CD4-positive, alpha-beta T cell treated with Interleukin-4 for 1 hour (primary cell): ENCODE data around the gene CCDC107.
"Not testable (repeated sequence)": the region's sequence is repeated elsewhere in the genome, so short reads cannot be mapped to it uniquely, and the experiment has no call there.

Experiments
- DNase-seq, 2 donors: peaks; one replicate each; pipeline ENCODE4 v3.0.0-alpha.2; 2020 to 2022

CCDC107 gene

DNA sequence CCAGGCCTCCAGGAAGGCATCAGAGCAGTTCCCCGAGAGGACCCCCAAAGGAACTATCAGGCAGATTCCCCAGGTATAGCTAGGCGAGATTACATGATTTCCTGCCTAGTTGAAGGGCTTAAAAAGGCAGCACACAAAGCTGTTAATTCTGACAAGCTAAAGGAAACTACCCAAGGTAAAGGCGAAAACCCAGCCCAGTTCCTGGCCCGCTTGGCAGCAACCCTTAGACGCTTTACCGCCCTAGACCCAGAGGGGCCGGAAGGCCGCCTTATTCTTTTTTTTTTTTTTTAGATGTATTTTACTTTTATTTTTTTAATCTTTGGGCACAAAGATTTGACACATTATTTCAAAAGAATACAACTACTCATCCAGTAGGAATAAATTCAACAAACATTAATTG lies 19.3 kb upstream of the CCDC107 start:
- DNase-seq = peak; percentile 50 to 64

DNA sequence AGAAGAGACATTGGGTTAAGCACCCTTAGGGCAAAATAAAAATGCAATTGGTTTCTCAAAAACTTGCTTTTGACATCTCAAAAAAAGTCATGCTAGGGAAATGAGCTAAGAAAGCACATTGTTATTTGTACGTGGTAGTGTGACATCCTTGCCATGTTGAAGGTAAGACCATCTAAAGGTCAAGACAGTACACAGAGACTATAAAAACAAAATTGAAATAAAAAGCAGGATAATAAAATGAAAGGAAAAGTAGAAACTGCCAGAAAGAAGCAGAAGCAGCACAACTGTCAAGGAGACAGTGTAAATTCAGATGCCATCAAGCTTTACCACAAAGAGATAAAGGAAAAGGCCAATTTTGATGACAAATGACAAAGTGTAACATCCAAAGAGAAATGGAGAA lies 18.9 kb upstream of the CCDC107 start:
- DNase-seq = not testable (repeated sequence)

DNA sequence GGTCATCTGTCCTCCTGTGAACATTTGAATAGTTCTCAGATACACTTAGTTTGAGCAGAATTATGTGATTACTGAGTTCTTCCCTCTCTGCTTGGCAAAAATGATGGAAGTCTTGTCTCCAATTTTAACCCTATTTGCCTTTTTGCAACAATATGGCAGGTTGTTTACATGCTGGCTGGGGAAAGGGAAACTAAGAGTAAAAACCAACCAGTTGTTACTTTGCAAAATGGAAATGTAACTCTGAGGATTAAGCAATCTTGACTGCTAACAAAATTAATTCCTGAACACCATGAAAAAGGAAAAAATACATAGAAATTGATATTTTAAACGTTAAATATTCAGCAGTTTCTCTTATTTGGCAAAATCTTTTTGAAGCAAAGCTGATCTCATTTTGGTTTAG lies 18.5 kb upstream of the CCDC107 start:
- DNase-seq = no peak

DNA sequence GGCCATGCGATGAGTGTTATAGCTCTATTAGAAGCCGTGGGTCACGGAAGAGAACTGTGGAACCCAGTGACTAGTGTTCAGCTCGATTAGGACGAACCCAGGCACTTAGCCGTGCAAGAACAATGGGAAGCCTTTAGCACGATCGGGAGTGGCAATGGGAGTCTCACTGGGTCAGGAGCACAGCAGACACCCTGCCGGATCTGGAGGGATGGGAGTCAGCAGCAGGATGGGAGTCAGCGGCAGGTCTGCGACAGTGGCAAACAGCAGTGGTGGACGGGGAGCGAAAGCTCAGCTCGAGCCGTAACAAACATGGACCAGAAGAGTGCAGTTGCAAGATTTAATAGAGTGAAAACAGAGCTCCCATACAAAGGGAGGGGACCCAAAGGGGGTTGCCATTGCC lies 17.7 kb upstream of the CCDC107 start:
- peak in 1 of 2 donors; percentile 4 for DNase-seq

DNA sequence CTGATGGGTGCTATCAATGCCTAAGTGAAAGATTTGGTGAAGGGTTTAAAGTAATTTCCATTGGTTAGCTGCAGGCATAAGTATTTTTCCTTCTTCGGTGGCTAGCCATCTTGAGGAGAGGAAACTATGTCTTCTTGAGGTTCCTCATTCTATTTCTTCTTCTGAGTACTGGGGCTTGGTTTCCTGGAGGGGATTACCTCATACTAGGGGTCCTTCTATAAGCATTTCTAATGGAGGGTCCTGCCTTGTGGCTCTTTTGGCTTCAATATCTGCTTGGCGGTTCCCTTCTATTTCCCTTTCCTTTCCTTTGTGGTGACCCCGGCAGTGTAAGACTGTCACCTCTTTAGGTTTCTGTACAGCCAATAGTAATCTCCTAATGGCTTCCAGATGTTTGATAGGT lies 16.6 kb upstream of the CCDC107 start:
- not testable (repeated sequence) for DNase-seq

DNA sequence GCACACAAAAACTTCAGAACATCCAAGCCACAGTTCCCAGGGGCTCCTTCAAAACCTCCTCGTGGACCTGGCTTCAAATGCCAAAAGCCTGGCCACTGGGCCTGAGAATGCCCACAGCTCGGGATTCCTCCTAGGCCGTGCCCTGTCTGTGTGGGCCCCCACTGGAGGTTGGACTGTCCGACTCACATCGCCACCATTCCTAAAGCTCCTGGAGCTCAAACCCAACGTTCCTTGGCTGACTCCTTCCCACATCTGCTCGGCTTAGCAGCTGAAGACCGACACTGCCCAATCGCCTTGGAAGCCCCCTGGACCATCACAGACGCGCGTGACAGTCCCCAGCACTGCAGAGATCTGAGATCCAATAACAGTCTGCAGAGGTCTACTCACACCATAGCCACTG lies 15.0 kb upstream of the CCDC107 start:
- DNase-seq = no peak

DNA sequence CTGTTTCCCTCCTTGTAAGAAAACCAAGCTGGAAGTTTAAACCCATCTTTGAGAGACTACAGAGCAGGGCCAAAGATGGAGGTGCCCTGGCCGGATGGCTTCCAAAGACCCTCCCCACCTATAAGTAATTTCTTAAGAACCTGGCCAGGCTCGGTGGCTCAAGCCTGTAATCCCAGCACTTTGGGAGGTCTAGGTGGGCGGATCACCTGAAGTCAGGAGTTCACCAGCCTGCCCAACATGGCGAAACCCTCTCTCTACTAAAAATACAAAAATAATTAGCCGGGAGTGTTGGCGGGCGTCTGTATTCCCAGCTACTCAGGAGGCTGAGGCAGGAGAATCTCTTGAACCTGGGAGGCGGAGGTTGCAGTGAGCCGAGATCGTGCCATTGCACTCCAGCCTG lies 12.4 kb upstream of the CCDC107 start:
- not testable (repeated sequence) for DNase-seq

DNA sequence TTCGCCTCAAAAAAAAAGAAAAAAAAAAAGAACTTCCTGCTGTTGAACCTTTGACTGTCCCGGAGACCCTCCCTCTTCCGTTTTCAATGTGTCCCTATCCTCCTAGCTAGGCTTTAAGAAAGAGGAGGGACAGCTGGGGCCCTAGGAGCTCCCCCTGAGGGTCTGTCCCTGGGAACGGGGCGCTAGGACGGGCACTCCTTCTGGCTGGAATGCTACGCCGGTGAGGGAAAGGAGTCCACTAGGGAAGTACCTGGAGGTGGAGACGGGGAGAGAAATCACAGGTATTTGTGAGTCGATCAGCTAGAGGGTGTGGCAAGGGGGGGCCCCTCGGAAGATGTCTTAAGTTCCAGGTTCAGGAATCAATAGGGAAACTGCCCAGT lies 11.9 kb upstream of the CCDC107 start:
- peak in 1 of 2 donors; percentile 33 for DNase-seq

DNA sequence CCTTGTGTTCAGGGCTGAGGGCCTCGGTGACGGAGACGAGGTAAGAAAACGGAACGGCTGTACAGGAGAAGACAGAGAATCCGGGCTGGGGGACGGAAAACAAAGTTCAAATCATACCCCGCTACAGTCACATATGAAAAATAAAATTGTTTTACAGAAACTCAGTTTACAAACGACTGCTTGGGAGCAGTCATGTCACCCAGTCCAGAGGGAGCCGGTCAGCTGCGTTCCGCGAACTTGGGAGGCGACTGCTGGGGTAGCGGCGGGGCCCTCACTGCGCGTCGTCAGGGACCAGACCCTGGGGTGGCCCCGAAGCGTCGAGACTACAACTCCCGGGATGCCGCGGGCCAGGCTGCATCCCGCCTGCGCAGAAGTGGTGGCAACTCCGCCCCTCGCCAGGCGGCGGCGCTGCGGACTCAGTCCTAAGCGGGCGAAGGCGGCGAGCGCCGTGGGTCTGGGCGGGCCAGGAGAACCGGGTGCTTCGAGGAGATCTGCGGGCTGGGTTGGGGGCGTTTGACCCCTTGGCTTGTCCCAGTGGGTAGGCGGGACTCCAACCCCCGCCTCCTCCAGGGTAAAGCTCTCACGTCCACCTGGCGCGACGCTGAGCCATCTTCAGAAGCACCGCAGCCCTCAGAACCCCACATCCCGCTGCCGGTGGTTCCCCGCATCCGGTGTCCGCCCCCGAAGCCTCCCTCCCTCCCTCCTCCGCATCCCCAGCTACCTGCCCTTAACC lies 11.4 kb upstream of the CCDC107 start:
- DNase-seq = peak; percentile 91 to 92

DNA sequence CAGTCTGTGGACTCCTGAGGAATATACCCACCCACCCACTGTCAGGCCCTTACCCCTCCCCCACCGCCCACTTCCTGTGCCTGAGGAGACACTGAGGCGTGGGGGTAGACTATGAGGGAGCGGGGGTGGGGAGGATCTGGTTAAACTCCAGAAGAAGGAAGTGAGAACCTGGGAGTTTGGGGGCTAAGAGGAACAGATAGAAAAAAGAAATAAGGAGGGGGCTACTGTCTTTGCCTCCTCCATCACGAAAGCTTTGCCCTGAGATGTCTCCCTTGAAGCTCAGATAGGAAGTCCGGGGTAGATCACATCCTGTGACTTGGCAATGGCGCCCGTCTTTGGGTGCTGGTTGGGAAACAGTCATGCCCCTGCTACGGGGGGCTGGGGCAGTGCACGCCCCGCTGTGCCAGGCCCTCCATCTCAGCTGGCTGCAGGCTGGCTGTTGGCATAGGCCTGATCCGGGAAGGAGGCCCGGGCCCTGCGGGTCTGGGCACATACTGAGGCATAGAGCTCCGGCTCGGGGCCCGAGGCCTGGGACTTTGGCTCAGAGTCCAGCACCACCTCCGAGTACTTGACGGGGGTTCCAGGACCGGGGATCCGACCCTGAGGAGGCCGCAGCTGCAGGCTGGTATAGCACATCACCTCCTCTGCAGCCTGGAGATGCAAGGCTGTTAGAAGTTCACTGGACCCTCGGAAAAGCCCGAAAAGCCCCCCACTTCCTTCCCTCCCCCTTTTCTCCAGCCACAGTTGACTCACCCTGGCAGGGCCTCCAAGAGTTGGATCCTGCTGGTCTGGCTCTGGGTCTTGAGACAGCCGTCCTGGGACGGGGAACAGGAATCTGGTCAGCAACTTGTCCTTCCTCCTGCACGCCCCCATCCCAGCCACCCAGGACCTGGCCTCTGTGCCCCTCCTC lies 8.4 kb upstream of the CCDC107 start:
- peak in 1 of 2 donors; percentile 46 for DNase-seq

DNA sequence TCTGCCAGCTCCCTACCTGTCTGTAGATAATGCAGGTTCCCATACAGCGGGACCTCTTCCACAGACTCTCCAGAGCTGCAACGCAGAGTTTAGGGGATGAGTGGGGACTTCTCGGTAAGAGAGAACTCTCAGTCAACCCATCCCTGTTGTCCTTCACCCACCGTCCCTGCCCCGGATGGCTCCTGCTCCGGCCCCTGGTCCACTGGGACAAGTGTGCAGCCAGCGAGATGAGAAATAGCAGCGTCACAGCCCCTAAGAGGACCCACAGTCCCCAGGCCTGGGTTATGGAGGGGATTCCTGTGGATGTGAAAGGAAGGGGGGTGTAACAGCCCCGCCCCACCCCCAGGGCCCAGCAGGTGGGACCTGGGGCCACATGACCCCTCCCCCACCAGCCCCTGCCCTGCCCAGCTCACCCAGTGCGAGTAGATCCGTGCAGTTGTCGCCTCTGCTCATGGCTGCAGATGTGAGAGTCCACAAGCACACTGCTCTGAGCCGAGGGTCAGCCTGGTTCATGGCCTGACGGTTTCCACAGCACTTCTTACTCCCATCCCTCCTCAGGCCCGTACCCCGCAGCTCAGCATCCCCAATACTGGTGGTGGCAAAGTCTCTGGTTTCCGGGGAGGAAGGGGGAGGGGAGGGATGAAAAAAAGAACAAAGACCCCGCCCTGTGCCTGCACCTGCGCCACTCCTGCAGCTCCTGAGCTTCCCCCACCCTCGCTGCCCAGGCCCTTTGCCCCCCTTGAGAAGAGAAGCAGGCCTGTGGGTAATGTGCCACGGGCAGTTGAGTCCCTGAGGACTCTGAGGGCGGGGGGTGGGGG lies 7.5 kb upstream of the CCDC107 start, which contains the start of gene SIT1:
Gene SIT1, minus strand, starts transcription at position 591 of the 818 bp plus-strand sequence. Its CDS starts 78 bp downstream, at position 513.
- peak; percentile 29 to 50 for DNase-seq

DNA sequence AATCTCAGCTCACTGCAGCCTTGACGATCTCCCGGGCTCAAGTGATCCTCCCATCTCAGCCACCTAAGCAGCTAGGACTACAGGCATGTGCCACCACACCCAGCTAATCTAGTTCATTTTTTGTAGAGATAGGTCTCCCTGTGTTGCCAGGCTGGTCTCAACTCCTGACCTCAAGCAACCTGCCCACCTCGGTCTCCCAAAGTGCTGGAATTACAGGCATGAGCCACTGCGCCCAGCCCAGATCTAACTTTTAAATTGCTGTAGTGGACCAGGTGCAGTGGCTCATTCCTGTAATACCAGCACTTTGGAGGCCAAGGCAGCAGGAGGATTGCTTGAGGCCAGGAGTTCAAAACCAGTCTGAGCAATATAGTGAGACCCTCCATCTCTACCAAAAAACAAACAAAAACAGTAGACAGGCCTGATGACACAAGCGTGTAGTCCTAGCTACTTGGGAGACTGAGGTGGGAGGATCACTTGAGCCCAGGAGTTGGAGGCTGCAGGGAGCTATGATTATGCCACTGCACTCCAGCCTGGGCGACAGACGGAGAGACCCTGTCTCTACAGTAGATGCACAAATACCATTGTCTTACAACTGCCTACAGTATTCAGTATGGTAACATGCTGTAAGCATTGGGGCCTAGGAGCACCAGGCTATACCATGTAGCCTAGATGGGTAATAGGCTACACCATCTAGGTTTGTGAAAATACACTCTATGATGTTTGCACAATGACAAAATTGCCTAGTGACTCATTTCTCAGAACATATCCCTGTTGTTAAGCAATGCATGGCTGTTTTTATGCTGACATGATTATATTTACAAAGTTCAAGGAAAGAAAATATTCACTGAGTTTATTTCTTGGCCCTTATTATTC lies 5.9 kb upstream of the CCDC107 start:
- no peak for DNase-seq

DNA sequence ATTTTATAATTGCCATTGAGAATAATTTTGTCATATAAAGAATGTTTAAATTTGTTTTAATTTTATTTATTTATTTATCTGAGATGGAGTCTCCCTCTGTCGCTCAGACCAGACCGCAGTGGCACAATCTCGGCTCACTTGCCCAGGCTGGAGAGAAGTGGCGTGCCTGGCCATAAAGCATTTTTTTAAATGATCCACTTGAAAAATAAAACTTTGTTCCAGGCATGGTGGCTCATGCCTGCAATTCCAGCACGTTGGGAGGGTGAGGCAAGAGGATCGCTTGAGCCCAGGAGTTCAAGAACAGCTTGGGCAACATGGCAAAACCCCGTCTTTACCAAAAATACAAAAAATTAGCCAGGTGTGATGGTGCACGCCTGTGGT lies 5.3 kb upstream of the CCDC107 start:
- no peak for DNase-seq

DNA sequence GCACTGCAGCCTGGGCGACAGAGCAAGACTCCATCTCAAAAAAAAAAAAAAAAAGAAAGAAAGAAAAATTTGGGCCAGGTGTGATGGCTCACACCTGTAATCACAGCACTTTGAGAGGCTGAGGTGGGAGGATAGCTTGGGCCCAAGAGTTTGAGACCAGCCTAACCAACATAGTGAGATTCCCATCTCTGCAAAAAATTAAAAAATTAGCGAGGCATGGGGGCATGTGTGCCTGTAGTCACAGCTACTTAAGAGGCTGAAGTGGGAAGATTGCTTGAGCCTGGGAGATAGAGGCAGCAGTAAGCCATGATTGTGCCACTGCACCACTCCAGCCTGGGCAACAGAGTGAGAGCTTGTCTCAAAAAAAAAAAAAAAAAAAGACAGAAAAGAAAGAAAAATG lies 4.5 kb upstream of the CCDC107 start:
- no peak for DNase-seq

DNA sequence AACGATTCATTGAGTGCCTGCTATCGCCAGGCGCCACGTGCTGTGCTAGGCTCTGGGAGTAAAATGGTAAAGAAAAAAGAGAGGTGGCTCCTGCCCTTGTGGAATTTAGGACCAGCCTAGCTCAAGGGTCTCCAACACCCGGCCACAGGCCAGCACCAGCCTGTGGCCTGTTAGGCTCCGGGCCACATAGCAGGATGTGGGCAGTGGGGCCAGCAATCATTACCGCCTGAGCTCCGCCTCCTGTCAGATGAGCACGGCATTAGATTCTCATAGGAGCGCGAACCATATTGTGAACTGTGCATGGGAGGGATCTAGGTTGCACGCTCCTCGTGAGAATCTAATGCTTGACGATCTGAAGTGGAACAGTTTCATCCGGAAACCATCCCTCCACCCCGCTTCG lies 1.7 kb upstream of the CCDC107 start:
- DNase-seq = no peak

DNA sequence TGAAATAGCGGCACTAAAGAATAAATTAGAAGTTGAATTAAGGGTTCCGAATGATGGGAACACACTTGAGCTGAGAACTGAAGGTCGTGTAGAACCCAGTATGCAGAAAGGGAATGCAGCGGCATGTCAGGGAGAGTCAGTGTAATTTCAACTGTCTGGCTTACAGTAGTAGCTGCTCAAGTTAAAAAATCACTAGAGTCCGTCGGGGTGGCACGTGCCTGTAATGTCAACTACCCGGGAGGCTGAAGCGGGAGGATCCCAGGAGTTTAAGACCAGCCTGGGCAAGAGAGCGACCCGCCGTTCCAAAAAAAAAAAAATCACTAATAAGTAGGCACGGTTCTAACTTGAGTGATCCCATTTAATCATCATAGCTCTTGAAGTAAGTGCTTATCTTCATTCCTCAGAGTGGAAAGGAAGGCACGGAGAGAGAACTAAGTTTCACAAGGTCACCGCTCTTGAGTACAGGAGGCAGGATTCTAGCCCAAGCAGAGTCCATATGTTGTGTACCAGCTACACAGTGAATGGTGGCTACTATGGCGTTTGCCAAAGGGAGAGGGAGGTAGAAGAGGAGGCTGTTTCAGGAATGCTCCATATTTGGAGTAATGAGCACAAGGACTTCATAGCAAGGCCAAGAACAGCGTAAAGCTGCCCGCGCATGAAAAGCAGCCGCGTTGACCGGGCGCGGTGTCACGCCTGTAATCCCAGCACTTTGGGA lies 1.1 kb upstream of the CCDC107 start:
- DNase-seq = no peak

DNA sequence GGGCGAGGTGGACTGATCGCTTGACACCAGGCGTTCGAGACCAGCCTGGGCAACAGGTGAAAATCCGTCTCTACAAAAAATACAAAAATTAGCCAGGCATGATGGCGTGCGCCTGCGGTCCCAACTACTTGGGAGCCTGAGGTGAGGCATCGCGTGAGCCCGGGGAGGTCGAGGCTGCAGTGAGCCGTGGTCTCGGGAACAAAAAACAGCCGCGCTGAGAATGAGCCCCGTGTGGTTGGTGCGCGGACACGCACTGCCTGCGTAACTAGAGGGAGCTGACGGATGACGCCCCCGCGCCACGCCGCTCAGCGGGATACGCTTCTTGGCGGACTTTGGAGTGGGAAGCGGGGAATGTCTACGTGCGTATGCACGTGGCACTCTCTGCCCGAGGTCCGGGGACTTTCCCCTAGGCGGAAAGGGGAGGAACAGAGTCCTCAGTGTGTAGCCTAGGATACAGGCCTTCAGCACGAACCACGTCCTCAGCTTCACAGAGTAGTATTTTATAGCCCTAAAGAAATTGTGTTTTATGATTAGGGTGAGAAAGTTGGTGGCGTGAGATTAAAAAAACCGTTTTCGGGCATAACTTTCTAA lies 451 bp upstream of the CCDC107 start, which contains the start of gene RMRP:
Gene RMRP, minus strand, starts transcription at position 474 of the 591 bp plus-strand sequence.
- peak; percentile 93 to 94 for DNase-seq

DNA sequence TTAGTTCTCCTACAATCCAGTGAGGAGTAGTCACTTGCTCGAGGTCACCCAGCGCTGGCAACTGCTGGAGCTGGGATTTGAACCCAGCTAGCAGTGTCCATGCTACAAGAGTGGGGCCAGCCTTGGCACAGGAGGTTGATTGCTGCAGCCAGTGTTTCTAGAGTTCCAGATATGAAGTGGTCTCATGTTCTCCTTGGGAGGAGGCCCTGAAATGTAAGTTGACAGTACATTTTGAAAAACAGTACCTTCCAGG lies 802 bp downstream of the CCDC107 start:
- no peak for DNase-seq

DNA sequence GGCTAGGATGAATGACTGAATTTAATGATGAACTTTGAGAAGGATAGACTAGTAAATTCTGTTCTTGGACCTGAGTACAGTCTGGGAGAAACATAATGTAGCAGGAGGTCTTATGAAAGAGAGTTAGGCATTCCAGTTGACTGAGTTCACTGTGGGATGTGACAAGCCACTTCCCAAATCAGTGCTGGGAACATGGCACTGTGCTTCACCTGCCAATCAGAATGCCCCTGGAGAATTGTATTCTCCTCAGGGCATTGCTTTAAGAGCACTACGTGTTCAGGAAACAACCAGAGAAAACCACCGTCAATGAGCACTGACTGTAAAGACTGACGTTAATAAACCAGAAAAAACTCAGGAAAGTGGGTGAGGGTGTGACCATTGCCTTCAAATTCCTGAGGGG lies 1.2 kb downstream of the CCDC107 start:
- no peak for DNase-seq

DNA sequence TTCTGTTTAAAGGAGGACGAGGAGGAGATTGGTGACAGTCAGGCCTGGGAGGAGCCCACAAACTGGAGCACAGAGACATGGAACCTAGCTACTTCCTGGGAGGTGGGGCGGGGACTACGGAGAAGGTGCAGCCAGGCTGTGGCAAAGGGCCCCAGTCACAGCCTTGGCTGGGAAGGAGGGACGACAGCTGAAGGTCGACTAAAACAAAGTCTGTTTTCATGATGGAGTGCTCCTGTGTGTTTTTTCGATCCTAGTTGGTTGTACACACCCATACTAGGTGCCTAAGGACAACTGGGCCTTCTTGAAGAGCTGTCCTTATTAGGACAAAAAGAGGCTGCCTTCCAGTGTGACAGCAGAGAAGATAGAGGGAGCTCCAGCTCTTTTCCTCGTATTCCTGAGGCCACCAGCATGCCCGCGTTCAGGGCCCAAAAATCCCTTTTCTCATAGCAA lies 2.9 kb downstream of the CCDC107 start:
- no peak for DNase-seq

DNA sequence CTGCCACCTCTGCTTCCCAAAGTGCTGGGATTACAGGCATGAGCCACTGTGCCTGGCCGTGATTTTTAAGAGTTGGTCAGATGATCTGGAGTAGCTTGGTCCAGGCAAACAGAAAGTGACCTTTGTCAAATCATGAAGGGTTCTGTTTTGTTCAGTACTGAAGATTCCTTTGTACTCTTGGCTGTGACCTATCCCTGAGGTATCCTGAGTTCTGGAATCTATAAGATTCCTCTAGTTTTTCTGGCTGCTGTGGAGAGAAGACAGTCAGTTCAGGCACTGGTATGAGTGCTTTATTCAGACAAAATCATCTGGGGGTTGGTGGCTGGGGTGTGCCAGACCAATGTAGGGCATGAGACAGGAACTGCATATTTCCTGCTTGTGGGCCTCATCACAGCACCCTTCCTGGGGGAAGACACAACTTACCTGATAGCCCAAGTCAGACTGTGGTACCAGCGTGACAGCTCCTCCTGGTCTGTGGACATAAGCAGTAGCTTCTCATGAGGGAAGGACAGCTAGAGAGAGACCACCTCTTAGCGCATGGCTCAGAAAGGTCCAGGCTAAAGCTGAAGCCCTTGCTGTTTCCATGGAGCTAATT lies 3.8 kb downstream of the CCDC107 start:
- DNase-seq = peak; percentile 67 to 71
